HepG2 (cell line): ENCODE data around the gene CYP2A13.

Experiments used
- BHLHE40 ChIP-seq: IDR thresholded peaks from 2 replicates; pipeline ENCODE4 v1.6.1; 2011; ENCODE audit warnings: low read length, improper control_type of control experiment
- KDM1A ChIP-seq: IDR thresholded peaks from 2 replicates; pipeline ENCODE4 v1.6.1; 2016; ENCODE audit warnings: missing compliant biosample characterization
- KLF13 ChIP-seq: sonication (generic); formaldehyde crosslinking; IDR thresholded peaks from 2 replicates; pipeline ENCODE4 v1.4.0; 2020; ENCODE audit warnings: mild to moderate bottlenecking, missing genetic modification reagents
- MXD4 ChIP-seq: IDR thresholded peaks from 2 replicates; pipeline ENCODE4 v1.6.1; 2016; ENCODE audit warnings: mild to moderate bottlenecking, missing biosample characterization, missing genetic modification reagents
- NFE2 ChIP-seq: sonication (generic); formaldehyde crosslinking; IDR thresholded peaks from 2 replicates; pipeline ENCODE4 v1.4.0; 2020; ENCODE audit warnings: missing genetic modification reagents
- POLR2AphosphoS5 ChIP-seq: IDR thresholded peaks from 2 replicates; pipeline ENCODE4 v1.6.1; 2012; ENCODE audit warnings: low read depth, low read length
- TF ChIP-seq, protein P1 (sequence below): IDR thresholded peaks from 2 replicates; pipeline ENCODE4 v1.6.1; 2016
- TF ChIP-seq, protein P2 (sequence below): sonication (generic); formaldehyde crosslinking; IDR thresholded peaks from 2 replicates; pipeline ENCODE4 v1.5.0; 2020; ENCODE audit warnings: mild to moderate bottlenecking, missing genetic modification reagents, moderate library complexity
- TF ChIP-seq, protein P3 (sequence below), 2 experiments: fragments of 450-650 bp in 1 of 2; sonication (generic) in 1 of 2; formaldehyde crosslinking; IDR thresholded peaks; 2 replicates each; pipeline versions ENCODE4 v1.5.0 to v1.8.0; 2020 to 2022; ENCODE audit warnings: mild to moderate bottlenecking in 1 of 2, missing genetic modification reagents in 1 of 2

DNA sequence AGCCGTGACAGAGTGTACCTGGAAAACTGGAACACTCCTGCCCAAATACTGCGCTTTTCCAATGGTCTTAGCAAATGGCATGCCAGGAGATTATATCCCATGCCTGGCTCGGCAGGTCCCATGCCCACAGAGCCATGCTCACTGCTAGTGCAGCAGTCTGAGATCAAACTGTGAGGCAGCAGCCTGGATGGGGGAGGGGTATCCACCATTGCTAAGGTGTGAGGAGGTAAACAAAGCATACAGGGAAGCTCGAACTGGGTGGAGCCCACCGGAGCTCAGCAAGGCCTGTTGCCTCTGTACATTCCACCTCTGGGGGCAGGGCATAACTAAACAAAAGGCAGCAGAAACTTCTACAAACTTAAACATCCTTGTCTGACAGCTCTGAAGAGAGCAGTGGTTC, 10.5 kb downstream of the CYP2A13 start:
- TF ChIP-seq MXD4 (CRISPR knock-in tag) (no peak), KDM1A (no peak), NFE2 (CRISPR knock-in tag) (no peak), KLF13 (no peak), POLR2AphosphoS5 (no peak), BHLHE40 (no peak)
- TF ChIP-seq, protein P1, sequence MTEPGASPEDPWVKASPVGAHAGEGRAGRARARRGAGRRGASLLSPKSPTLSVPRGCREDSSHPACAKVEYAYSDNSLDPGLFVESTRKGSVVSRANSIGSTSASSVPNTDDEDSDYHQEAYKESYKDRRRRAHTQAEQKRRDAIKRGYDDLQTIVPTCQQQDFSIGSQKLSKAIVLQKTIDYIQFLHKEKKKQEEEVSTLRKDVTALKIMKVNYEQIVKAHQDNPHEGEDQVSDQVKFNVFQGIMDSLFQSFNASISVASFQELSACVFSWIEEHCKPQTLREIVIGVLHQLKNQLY: no peak
- TF ChIP-seq, protein P2, sequence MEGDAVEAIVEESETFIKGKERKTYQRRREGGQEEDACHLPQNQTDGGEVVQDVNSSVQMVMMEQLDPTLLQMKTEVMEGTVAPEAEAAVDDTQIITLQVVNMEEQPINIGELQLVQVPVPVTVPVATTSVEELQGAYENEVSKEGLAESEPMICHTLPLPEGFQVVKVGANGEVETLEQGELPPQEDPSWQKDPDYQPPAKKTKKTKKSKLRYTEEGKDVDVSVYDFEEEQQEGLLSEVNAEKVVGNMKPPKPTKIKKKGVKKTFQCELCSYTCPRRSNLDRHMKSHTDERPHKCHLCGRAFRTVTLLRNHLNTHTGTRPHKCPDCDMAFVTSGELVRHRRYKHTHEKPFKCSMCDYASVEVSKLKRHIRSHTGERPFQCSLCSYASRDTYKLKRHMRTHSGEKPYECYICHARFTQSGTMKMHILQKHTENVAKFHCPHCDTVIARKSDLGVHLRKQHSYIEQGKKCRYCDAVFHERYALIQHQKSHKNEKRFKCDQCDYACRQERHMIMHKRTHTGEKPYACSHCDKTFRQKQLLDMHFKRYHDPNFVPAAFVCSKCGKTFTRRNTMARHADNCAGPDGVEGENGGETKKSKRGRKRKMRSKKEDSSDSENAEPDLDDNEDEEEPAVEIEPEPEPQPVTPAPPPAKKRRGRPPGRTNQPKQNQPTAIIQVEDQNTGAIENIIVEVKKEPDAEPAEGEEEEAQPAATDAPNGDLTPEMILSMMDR: no peak
- TF ChIP-seq, protein P3, sequence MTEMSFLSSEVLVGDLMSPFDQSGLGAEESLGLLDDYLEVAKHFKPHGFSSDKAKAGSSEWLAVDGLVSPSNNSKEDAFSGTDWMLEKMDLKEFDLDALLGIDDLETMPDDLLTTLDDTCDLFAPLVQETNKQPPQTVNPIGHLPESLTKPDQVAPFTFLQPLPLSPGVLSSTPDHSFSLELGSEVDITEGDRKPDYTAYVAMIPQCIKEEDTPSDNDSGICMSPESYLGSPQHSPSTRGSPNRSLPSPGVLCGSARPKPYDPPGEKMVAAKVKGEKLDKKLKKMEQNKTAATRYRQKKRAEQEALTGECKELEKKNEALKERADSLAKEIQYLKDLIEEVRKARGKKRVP (CRISPR knock-in tag; IDR thresholded peaks at IDR 0.05): no peak
